ENCODE results near the gene PPP4R3A.

DNA sequence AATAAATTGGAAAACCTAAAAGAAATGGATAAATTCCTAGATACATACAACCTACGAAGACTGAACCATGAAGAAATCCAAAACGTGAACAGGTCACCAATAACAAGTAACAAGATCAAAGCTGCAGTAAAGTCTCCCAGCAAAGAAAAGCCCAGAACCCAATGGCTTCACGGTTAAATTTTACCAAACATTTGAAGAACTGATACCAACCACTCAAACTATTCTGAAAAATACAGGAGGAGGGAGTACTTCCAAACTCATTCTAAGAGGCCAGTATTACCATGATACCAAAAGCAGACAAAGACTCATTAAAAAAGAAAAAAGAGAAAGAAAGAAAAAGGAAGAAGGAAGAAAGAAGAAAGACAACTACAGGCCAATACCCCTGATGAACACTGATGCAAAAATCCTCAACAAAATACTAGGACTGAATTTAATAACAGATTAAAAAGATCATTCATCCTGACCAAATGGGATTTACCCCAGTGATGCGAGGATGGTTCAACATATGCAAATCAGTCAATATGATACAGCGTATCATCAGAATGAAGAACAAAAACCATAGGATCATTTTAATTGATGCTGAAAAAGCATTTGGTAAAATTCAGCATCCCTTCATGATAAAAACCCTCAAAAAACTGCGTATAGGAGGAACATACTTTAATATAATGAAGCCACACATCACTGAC, 65.6 kb downstream of the PPP4R3A start:
- TF ChIP-seq CREB1 (IDR thresholded peaks at IDR 0.05; ENCODE audit: low read depth) = no peak
- no peak for TF ChIP-seq TAF1 (IDR thresholded peaks at IDR 0.05; ENCODE audit: low read depth)
- no peak for TF ChIP-seq TEAD4 (IDR thresholded peaks at IDR 0.05)
- TF ChIP-seq, protein P1, sequence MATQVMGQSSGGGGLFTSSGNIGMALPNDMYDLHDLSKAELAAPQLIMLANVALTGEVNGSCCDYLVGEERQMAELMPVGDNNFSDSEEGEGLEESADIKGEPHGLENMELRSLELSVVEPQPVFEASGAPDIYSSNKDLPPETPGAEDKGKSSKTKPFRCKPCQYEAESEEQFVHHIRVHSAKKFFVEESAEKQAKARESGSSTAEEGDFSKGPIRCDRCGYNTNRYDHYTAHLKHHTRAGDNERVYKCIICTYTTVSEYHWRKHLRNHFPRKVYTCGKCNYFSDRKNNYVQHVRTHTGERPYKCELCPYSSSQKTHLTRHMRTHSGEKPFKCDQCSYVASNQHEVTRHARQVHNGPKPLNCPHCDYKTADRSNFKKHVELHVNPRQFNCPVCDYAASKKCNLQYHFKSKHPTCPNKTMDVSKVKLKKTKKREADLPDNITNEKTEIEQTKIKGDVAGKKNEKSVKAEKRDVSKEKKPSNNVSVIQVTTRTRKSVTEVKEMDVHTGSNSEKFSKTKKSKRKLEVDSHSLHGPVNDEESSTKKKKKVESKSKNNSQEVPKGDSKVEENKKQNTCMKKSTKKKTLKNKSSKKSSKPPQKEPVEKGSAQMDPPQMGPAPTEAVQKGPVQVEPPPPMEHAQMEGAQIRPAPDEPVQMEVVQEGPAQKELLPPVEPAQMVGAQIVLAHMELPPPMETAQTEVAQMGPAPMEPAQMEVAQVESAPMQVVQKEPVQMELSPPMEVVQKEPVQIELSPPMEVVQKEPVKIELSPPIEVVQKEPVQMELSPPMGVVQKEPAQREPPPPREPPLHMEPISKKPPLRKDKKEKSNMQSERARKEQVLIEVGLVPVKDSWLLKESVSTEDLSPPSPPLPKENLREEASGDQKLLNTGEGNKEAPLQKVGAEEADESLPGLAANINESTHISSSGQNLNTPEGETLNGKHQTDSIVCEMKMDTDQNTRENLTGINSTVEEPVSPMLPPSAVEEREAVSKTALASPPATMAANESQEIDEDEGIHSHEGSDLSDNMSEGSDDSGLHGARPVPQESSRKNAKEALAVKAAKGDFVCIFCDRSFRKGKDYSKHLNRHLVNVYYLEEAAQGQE (IDR thresholded peaks at IDR 0.05; ENCODE audit: low read depth) = no peak
- no peak for TF ChIP-seq EP300 (IDR thresholded peaks at IDR 0.05; ENCODE audit: borderline replicate concordance)
- TF ChIP-seq EGR1 (IDR thresholded peaks at IDR 0.05) = no peak
- no peak for TF ChIP-seq FOXM1 (IDR thresholded peaks at IDR 0.05; ENCODE audit: borderline replicate concordance, low read depth)
- no peak for TF ChIP-seq YY1 (IDR thresholded peaks at IDR 0.05; ENCODE audit: low read depth)
- TF ChIP-seq TCF12 (IDR thresholded peaks at IDR 0.05; ENCODE audit: low read depth) = no peak
- TF ChIP-seq, protein P2, sequence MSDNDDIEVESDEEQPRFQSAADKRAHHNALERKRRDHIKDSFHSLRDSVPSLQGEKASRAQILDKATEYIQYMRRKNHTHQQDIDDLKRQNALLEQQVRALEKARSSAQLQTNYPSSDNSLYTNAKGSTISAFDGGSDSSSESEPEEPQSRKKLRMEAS (IDR thresholded peaks at IDR 0.05) = no peak
